GM18526 (cell line): ENCODE data around the gene RAPSN.

Source experiments
- POLR2A ChIP-seq: IDR thresholded peaks from 3 replicates; pipeline ENCODE4 v1.6.1; 2011; ENCODE audit not compliant: insufficient read length; ENCODE audit errors: extremely low read depth

RAPSN gene

DNA sequence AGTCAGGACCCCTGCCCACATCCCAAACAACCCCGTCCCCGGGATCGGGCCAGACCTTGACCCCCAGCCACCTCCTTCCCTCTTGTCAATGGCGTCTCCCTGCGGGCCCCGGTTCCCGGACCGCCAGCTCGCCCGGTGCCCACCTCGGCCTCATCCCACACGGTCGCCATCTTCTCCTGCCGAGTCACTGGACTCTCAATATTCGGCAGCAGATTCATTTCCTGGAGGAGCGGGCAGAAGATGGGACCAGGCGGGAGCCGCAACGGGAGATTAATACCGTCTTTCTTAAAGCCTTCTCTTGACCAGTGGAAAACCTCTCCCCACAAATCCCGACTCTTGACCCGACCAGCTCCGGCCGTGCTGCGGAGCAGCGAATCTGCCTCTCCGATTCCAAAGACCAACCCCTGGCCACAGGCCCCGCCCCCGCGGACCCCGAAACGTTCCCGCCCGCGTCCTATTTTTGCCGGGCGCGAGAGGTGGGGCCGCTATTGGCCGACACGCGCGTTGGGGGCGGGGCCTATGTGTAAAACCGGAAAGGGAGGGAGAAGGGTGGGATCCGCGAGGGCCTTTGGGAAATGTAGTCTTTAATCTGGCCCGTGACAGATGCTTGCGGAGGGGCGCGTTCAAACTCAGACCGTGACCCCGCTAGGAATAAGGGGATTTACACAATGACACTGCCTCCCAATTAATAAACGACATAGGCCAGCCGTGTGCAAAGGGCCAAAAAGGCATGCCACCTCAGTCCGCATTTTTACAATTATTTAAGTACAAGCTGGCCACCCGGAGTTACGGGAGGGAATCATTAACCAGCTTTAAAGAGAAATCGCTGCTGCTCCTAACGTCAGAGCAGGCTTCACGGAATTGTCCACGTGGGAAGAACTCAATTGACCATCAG is 22.6 kb downstream of the RAPSN start, which contains the start of gene PSMC3:
TSS of gene PSMC3 (minus strand) at position 378 of the 895 bp plus-strand sequence. CDS start at position 218, 160 bp downstream.
- TF ChIP-seq POLR2A, result peak; percentile 81

DNA sequence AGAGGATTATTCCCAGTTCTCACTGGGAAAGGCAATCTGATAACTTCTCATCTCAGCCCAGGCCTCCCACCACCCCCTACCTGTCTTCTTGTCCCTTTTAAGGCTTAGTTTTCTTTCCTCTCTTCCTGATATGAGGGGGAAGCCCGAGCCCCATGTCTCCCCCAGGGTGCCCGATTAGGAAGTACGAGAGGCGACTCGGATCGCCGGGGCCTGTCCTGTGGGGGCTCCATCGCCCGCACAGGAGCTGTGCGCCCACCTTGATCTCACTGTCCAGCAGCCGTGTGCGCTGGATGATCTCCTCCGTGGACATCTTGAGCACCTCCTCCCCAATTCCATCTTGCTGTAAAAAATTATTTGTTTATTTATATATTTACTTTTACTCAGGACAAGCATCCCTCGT is 23.3 kb downstream of the RAPSN start:
- no peak for TF ChIP-seq POLR2A

DNA sequence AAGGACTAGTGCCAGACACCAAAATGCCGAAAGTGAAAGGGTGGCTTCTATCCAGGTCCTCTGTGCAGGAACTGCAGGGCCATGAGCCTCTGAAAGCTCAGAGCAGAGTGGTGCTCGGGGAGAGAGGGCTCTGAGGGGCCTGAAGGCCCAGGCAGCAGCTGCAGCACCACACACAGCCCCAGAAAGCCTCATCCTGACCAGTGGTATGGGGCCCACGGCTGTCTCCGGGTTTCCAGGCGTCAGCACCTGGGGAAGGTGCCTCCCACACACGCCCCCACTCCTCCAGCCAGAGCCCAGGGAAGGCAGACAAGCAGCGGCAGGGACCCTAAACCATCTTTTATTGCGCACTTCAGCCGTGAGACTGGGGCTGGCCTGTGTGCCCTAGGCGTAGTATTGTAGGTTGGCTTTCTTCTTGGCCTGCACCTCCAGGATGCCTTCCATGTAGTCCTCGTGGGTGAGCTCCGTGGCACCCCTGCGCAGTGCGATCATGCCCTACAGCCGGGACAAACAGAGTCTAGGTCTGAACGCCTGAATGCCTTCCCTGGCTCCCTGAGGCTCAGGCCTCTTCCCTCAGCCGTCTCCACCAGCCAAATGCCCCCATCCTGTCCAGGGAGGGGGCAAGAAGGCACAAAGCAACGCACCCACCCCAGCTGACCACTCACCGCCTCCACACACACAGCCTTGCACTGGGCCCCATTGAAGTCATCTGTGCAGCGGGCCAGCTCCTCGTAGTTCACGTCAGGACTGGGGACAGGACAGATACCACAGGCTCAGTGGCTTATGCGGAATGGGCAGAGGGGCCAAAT is 30.3 kb downstream of the RAPSN start:
- TF ChIP-seq POLR2A, result no peak

DNA sequence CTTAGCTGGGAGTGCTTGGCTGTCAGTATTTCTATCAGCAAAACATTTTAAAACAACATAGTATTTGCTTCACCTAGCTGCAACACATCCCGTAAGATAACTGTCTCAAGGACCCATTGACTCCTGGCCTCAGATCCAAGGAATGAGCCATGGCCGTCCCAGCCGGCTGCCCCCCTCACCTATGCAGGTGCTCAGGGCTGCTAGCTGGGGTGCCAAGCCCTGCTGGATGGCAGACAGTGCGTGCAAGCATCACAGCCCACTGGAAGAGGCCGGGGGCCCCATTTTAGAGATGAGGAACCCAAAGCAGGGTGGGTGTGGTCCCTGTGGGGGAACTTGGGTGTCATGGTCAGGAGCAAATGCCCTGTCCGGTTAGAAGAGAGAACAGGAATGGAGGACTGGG is 31.2 kb downstream of the RAPSN start:
- no peak for TF ChIP-seq POLR2A

DNA sequence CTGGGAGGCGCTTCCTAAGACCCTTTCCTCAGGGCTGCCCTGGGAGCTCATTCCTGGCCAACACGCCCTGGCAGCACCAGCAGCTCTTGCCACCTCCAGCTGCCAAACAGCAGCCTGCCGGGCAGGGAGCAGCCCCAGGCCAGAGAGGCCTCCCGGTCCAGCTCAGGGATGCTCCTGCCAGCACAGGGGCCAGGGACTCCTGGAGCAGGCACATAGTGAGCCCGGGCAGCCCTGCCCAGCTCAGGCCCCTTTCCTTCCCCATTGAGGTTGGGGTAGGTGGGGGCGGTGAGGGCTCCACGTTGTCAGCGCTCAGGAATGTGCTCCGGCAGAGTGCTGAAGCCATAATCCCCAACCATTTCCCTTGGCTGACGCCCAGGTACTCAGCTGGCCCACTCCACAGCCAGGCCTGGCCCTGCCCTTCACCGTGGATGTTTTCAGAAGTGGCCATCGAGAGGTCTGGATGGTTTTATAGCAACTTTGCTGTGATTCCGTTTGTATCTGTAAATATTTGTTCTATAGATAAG is 32.9 kb downstream of the RAPSN start:
- no peak for TF ChIP-seq POLR2A

DNA sequence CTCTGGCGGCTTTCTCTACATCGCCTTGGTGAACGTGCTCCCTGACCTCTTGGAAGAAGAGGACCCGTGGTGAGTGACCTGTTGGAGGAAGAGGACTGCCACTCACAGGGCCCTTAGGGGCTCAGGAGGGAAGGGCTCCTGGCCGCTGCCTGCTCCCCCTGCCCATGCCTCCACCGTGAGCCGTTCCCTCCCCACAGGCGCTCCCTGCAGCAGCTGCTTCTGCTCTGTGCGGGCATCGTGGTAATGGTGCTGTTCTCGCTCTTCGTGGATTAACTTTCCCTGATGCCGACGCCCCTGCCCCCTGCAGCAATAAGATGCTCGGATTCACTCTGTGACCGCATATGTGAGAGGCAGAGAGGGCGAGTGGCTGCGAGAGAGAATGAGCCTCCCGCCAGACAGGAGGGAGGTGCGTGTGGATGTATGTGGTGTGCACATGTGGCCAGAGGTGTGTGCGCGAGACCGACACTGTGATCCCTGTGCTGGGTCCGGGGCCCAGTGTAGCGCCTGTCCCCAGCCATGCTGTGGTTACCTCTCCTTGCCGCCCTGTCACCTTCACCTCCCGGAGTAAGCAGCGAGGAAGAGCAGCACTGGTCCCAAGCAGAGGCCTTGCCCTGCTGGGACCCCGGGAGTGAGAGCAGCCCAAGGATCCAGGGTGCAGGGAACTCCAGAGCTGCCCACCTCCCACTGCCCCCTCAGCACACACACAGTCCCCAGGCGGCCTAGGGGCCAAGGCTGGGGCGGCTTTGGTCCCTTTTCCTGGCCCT is 33.7 kb downstream of the RAPSN start:
- no peak for TF ChIP-seq POLR2A

DNA sequence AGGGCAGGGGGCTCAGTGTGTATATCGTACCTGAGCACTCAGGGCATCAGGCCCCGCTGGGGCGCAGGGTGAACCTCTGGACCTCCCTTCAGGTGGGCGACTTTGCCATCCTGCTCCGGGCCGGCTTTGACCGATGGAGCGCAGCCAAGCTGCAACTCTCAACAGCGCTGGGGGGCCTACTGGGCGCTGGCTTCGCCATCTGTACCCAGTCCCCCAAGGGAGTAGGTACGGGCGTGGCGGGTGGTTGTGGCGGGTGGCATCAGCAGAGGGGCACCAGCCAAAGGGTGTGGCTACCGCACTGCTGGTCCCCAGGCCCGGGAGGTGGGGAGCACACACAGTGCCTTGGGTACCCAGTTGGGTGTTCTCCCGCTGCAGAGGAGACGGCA is 34.3 kb downstream of the RAPSN start:
- no peak for TF ChIP-seq POLR2A

DNA sequence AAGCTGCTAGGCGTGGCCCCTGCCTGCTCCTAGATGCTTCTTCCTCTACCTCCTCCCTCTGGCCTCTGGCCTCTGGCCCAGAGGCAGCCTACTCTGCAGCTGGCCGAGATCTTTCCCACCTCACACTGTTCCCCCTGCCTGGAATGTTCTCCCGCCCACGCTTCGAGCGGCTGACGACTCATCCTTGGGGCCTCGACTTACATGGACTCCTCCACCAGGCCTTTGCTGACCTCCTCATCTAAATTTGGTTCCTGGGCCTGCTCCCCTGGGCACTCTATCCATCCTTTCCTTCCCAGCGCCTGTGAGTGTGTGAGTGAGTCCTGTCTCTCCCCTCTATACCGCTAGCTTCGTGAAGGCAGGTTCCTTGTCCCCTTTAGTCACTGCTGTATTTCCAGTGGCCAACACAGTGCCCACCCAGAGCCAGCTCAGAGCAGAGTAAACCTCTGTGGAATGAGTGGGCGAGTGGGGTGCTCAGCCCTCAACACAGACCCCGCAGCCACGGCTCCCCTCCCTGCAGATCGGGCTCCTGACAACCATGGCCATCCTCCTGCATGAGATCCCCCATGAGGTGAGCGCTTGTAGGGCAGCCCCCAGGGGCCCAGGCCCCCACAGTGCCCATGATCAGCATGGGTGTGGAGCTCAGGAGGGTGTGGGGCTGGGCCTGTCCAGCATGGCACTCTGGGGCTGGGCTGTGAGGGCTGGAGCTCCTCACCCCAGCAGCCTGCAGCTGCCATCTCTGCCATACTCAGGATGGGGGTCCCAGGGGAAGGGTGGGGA is 34.8 kb downstream of the RAPSN start:
- no peak for TF ChIP-seq POLR2A

DNA sequence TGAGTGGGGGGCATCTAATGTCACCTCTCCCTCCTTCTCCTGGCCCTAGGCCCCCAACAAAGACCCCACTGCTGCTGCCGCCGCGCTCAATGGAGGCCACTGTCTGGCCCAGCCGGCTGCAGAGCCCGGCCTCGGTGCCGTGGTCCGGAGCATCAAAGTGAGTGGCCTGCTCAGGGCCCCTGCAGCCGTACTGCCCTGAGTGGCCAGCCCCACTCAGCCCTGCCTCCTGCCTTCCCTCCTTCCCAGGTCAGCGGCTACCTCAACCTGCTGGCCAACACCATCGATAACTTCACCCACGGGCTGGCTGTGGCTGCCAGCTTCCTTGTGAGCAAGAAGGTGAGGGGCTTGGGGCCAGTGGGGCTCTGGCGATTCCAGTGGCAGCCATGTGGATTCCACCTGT is 35.6 kb downstream of the RAPSN start:
- no peak for TF ChIP-seq POLR2A

DNA sequence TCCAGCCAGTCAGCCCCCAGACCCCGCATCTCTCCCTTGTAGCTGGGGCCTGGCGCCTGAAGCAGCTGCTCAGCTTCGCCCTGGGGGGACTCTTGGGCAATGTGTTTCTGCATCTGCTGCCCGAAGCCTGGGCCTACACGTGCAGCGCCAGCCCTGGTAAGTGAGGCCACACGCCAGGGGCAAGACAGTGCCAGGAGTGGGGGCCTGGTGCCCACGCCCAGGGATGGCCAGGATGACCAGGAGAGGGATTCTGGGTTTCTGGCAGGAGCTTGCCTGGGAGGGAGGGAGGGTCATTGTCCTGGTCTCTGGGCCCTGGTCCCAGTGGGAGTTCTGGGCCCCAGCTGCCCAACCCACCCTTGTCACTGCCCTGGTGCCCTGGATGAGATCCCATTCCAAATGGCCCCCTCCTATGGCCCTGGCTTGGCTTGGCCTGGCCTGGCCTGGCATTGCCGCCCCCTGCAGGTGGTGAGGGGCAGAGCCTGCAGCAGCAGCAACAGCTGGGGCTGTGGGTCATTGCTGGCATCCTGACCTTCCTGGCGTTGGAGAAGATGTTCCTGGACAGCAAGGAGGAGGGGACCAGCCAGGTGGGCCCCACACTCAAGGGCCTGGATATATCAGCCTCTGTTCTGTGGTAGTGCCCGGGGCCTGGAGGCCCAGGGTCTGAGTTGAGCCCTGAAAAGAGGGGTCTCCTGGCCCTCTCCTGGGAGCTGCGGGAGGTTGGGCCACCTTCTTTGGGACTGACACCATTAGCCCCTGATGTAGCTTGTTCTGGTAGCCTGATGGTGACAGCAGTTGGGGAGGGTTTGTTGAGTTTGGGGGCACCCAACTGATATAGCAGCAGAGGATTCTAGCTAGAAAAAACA is 36.8 kb downstream of the RAPSN start:
- no peak for TF ChIP-seq POLR2A

DNA sequence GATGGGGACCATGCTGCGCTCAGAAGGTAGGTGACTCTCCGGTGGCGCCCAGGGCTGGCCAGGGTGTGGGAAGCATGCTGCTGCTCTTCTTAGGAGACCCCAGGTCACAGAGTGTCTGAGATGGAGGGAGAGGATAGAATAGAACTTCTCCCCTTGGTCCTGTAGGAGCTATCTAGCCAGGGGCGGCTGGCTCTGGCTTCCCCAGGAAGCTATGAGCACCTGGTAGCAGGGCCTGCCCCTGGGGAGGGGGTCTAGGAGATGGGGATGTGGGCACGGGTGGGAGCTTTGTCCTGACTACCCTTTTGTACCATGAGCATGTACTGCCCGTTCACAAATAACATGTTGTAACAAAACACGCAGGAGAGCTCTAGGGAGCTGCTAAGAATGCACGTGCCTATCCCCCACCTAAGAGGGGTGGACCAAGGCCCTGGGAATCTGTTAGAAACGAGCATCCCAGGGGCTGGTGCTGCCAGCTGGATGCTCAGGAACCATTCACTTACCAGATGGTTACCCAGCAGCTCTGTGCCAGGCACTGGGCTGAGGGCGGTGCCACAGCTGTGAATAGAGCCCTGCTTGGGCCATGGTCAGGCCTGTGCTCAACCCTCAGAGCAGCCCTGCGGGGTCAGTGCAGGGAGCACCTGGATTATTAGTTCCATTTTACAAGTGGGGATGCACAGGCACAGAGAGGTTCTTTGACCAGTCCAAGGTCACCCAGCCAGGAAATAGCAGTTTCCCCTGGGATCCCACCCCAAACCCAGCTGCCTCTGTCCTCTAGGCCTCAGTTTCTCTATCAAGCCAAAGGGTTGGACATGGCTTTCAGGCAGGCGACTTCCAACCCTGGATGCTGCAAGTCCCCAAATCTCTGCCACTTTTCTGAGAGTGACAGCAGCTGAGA is 38.3 kb downstream of the RAPSN start:
- no peak for TF ChIP-seq POLR2A
